WI38 (cell line): ENCODE measurements around the gene GPD2.

ENCODE experiments used
- H3K4me3 ChIP-seq: 2 replicates; pipeline ENCODE4 v1.5.1; 2011; ENCODE audit warnings: low read depth, mild to moderate bottlenecking, control low read depth, low read length
- CTCF ChIP-seq: IDR thresholded peaks from 2 replicates; pipeline ENCODE4 v1.5.1; 2012; ENCODE audit warnings: low read depth, mild to moderate bottlenecking, control low read depth, low read length

GPD2 gene

DNA sequence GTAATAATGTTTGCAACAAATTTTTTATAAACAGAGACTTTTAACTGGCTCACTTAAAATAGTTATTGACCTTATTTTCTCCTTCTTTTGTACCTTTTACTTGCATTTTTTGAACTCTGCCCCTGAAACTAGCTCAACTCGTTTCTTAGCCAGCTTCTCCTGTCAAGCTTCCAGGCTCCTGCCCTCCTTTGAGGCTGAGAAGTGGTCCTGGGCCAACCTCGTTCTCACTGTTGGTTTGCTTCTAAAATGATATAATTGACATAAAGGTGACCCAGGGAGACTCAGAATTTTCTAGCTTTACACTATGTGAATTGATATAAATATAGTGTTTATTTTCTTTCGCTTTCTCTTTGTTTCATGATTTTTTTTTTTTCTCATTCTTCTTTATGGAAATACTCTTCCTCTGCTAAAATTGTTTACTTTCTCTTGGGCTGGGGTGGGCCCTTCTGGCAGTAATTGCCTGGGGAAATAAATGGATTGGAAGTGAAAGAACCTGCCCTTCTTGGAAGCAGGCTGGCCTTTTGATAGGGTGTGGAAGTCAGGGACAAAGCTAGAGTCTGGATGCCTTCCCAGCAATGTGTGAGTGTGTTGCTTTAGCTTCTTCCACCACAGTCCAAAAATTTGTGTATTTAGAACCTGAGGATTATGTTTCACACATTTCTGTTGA, 30.7 kb downstream of the GPD2 start:
- no peak for TF ChIP-seq CTCF
- H3K4me3 ChIP-seq: no peak overlapping the region

- TF ChIP-seq CTCF: no peak
- no peak overlapping the region for H3K4me3 ChIP-seq
Measured at GRCh38 chr2:156470975-156471583, 34.9 kb downstream of the GPD2 start.

DNA sequence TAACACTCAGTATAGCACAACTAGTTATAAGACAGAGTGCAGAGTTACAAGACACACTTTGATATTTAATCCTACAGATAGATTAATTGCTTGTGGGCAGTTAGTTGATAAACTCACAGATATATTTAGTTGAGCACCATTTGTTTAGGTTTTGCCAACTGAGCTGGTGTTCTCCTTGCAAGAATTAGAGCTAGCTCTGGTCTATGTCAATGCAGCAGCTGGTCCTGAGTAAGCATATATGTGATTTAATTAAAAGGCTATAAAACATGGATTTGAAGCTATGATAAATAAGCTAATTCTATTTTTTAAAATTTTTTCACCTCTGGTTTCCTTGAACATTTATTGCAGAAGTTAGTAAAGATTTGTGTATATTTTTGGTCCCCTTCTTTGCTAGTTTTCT, 35.6 kb downstream of the GPD2 start:
- TF ChIP-seq CTCF: no peak
- H3K4me3 ChIP-seq: no peak overlapping the region

DNA sequence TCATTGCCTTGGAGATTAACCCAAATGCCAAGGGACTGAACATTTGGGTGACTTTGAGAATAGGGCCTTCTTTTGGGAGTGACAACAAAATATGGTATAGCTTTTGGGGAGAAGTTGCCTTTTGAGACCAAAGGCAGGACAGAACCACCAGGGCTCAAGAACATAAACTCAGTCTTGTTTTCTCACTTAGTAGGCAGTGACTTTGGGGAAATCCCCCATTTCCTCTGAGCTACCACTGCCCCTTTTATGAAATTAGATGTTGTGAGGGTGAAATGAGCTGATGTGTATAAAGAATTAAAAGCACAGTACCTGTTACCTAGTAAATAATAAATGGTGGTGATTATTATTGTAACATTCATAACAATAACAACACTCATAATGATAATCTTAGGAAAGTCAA, 36.5 kb downstream of the GPD2 start:
- TF ChIP-seq CTCF: no peak

DNA sequence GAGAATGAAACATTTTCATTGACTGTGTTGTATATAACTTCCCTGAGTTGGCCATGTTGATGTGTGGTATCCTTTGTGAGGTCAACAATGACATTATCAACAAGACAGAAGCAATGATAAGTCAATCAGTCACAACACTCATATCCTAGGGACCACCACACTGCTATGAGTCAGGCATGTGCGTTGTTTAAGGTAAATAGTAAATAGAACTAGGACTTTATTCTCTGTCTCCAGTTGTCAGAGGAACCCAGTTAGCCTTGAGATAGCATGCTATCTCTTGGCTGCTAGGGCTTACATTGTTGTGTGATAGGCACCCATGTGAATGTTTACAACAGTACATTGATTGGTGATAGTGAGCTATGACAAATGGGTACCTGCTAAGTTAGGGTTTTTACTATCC, 37.3 kb downstream of the GPD2 start:
- no peak overlapping the region for H3K4me3 ChIP-seq
- no peak for TF ChIP-seq CTCF

More for the DNA sequence above, 36.5 kb downstream of the GPD2 start:
- no peak overlapping the region for H3K4me3 ChIP-seq

DNA sequence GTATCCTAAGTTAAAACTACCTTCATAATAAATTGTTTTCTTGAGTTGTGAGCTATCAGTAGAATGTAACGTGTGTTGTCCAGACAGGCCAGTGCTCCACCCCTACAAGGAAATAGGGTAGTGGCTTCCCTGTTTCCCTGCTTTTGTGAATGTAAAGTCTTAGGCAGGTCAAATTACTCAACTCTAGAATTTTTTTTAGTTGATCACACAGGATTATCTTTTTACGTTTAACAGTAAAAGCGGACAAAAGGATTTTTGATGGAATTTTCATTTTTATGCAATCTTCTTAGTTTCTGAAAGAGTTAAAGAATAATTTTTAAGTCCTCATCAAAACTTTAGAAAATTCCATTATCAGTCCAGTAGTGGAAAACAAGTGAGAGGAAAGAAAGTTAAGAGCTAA, 38.2 kb downstream of the GPD2 start:
- no peak for TF ChIP-seq CTCF
- no peak overlapping the region for H3K4me3 ChIP-seq

GRCh38 chr2:156476021-156476849, 40.1 kb downstream of the GPD2 start:
- no peak for TF ChIP-seq CTCF
- no peak overlapping the region for H3K4me3 ChIP-seq
